ENCODE results near the gene OAT.

Gene OAT

DNA sequence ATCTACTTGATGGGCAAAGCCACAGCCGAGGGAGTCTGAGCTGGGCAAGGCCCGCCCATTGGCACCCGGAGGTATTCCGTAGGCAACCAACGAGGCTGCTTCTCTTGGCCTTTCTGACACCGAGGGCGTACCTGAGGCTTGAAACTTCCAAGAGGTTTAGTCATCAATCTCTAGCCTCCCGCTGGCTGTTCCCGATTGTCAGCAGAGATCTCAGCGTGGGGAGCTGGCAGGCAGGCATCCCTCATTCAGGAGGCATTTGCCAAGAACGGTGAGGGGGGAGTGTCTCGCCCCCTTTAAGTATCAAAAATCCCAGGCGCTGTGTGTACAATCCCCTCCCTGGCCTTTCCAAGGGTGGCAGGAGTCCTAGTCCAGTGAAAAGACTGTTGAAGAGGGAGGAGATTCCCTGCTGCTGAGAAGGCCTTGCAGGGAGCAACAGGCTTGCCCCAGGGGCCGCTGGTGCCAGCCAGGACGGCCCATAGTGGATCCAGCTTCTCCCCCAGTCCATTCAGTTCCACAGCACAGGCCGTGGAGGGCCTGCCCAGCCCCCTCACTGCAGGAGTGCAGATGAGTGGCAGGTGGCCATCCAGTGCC lies 39.7 kb downstream of the OAT start:
- Histone ChIP-seq H4K91ac (ENCODE audit: low read length) (no peak overlapping the region), H3K14ac (ENCODE audit: low read length in 2 of 2) (no peak overlapping the region), H3K27me3 (ENCODE audit: control insufficient read depth in 1 of 2, insufficient read depth in 1 of 2, low read length in 2 of 2) (peaks cover 0 to 70% of the 10 kb centered on the region in 2 experiments), H3K18ac (ENCODE audit: low read depth in 1 of 2, low read length in 2 of 2) (peak overlapping the region; percentile 0 to 1), H3K27ac (ENCODE audit: low read length, poor library complexity, severe bottlenecking) (no peak overlapping the region), H3K79me1 (replicated peaks; ENCODE audit: low read length, poor library complexity, severe bottlenecking) (no peaks in the 10 kb centered on the region), H3K4me1 (ENCODE audit: control insufficient read depth, insufficient read depth, low read depth, low read length) (peaks cover 16% of the 10 kb centered on the region), H3K4me2 (ENCODE audit: low read length, poor library complexity, severe bottlenecking) (no peak overlapping the region), H3K4me3 (ENCODE audit: insufficient read depth in 1 of 2, low read depth in 1 of 2, low read length in 2 of 2) (no peak overlapping the region), H4K8ac (ENCODE audit: low read length) (no peak overlapping the region), H3K9ac (ENCODE audit: low read length) (no peak overlapping the region), H2BK12ac (ENCODE audit: low read length in 2 of 2) (peak overlapping the region in 1 of 2 experiments; percentile 76), H3K4ac (ENCODE audit: low read depth in 1 of 2, low read length in 2 of 2) (no peak overlapping the region), H2BK15ac (ENCODE audit: low read depth, poor library complexity, severe bottlenecking) (no peak overlapping the region), H3K9me3 (ENCODE audit: control insufficient read depth, low read length) (no peaks in the 10 kb centered on the region), H3K36me3 (ENCODE audit: control insufficient read depth in 1 of 2, insufficient read depth in 2 of 2, low read depth in 1 of 2, low read length in 2 of 2) (no peaks in the 10 kb centered on the region), H2BK120ac (ENCODE audit: low read depth, low read length) (no peak overlapping the region), H2AFZ (ENCODE audit: low read depth, low read length) (no peak overlapping the region), H2AK5ac (ENCODE audit: low read length, severe bottlenecking) (no peak overlapping the region), H3K23ac (ENCODE audit: low read length in 2 of 2) (no peak overlapping the region), H2BK5ac (ENCODE audit: low read depth, low read length, poor library complexity, severe bottlenecking) (no peak overlapping the region)
- 82% methylated on average over 16 of the region's 16 CpGs for WGBS
- no peak for DNase-seq

DNA sequence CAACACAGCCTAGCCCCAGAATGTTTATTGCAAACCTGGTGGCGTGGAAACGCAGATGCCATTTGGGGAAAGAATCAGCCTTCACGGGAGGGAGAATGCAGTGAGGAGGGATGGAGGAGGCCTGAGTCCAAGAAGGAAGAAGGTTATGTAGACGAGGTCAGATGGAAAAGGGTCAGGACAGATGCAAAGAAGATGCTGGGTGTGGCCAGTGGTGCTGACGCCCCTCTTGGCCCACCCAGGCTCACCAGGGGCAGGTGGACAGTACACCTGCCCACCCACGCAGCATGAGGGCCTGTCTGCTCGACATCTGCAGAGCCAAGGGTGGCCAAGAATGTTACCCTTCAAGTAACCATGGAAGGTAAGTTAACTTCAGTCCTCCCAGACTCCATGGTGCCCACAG lies 40.5 kb downstream of the OAT start:
- Histone ChIP-seq H4K8ac (ENCODE audit: low read length) (no peak overlapping the region), H2AFZ (ENCODE audit: low read depth, low read length) (no peak overlapping the region), H3K4ac (ENCODE audit: low read depth in 1 of 2, low read length in 2 of 2) (no peak overlapping the region), H3K18ac (ENCODE audit: low read depth in 1 of 2, low read length in 2 of 2) (no peak overlapping the region), H3K79me1 (replicated peaks; ENCODE audit: low read length, poor library complexity, severe bottlenecking) (no peaks in the 10 kb centered on the region), H4K91ac (ENCODE audit: low read length) (no peak overlapping the region), H3K27me3 (ENCODE audit: control insufficient read depth in 1 of 2, insufficient read depth in 1 of 2, low read length in 2 of 2) (peaks cover 0 to 73% of the 10 kb centered on the region in 2 experiments), H3K36me3 (ENCODE audit: control insufficient read depth in 1 of 2, insufficient read depth in 2 of 2, low read depth in 1 of 2, low read length in 2 of 2) (no peaks in the 10 kb centered on the region), H2BK5ac (ENCODE audit: low read depth, low read length, poor library complexity, severe bottlenecking) (no peak overlapping the region), H3K4me3 (ENCODE audit: insufficient read depth in 1 of 2, low read depth in 1 of 2, low read length in 2 of 2) (no peak overlapping the region), H3K9me3 (ENCODE audit: control insufficient read depth, low read length) (no peaks in the 10 kb centered on the region), H2AK5ac (ENCODE audit: low read length, severe bottlenecking) (no peak overlapping the region), H3K4me2 (ENCODE audit: low read length, poor library complexity, severe bottlenecking) (no peak overlapping the region), H3K27ac (ENCODE audit: low read length, poor library complexity, severe bottlenecking) (no peak overlapping the region), H2BK120ac (ENCODE audit: low read depth, low read length) (no peak overlapping the region), H2BK12ac (ENCODE audit: low read length in 2 of 2) (peak overlapping the region in 1 of 2 experiments; percentile 7), H3K23ac (ENCODE audit: low read length in 2 of 2) (no peak overlapping the region), H3K14ac (ENCODE audit: low read length in 2 of 2) (no peak overlapping the region), H2BK15ac (ENCODE audit: low read depth, poor library complexity, severe bottlenecking) (no peak overlapping the region), H3K4me1 (ENCODE audit: control insufficient read depth, insufficient read depth, low read depth, low read length) (peaks cover 16% of the 10 kb centered on the region), H3K9ac (ENCODE audit: low read length) (no peak overlapping the region)
- DNase-seq: no peak
- WGBS: 82% methylated on average over 7 of the region's 7 CpGs

DNA sequence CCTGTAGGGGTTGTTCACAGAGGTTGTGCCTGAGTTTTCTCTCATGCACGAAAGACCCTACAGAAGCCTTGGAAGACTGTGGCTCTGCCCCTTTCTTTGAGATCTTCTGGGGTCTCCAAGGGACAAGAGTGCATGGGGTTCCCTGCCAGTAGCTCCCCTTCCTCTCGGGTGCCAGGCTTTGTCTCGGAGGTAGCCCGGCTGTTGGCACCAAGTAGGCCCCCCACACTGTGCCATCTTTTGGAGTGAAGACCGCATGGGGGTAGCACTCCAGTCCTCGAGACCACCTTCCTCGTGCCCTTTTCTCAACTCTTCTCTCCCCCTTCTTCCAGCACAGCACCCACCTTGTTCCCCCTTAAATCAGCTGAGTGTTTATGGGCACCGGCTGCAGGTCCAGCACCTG lies 41.6 kb downstream of the OAT start:
- Histone ChIP-seq H3K4me1 (ENCODE audit: control insufficient read depth, insufficient read depth, low read depth, low read length) (peaks cover 16% of the 10 kb centered on the region), H3K9ac (ENCODE audit: low read length) (no peak overlapping the region), H3K9me3 (ENCODE audit: control insufficient read depth, low read length) (no peaks in the 10 kb centered on the region), H3K14ac (ENCODE audit: low read length in 2 of 2) (no peak overlapping the region), H3K4me3 (ENCODE audit: insufficient read depth in 1 of 2, low read depth in 1 of 2, low read length in 2 of 2) (no peak overlapping the region), H3K79me1 (replicated peaks; ENCODE audit: low read length, poor library complexity, severe bottlenecking) (no peaks in the 10 kb centered on the region), H4K91ac (ENCODE audit: low read length) (no peak overlapping the region), H3K27me3 (ENCODE audit: control insufficient read depth in 1 of 2, insufficient read depth in 1 of 2, low read length in 2 of 2) (peaks cover 0 to 80% of the 10 kb centered on the region in 2 experiments), H3K4ac (ENCODE audit: low read depth in 1 of 2, low read length in 2 of 2) (no peak overlapping the region), H4K8ac (ENCODE audit: low read length) (no peak overlapping the region), H3K4me2 (ENCODE audit: low read length, poor library complexity, severe bottlenecking) (no peak overlapping the region), H3K36me3 (ENCODE audit: control insufficient read depth in 1 of 2, insufficient read depth in 2 of 2, low read depth in 1 of 2, low read length in 2 of 2) (no peaks in the 10 kb centered on the region), H3K18ac (ENCODE audit: low read depth in 1 of 2, low read length in 2 of 2) (no peak overlapping the region), H2BK15ac (ENCODE audit: low read depth, poor library complexity, severe bottlenecking) (peak overlapping the region; percentile 9), H2AK5ac (ENCODE audit: low read length, severe bottlenecking) (no peak overlapping the region), H2BK5ac (ENCODE audit: low read depth, low read length, poor library complexity, severe bottlenecking) (no peak overlapping the region), H2BK12ac (ENCODE audit: low read length in 2 of 2) (no peak overlapping the region), H2AFZ (ENCODE audit: low read depth, low read length) (no peak overlapping the region), H2BK120ac (ENCODE audit: low read depth, low read length) (no peak overlapping the region), H3K23ac (ENCODE audit: low read length in 2 of 2) (no peak overlapping the region), H3K27ac (ENCODE audit: low read length, poor library complexity, severe bottlenecking) (no peak overlapping the region)
- 86% methylated on average over 6 of the region's 8 CpGs for WGBS
- DNase-seq: no peak

DNA sequence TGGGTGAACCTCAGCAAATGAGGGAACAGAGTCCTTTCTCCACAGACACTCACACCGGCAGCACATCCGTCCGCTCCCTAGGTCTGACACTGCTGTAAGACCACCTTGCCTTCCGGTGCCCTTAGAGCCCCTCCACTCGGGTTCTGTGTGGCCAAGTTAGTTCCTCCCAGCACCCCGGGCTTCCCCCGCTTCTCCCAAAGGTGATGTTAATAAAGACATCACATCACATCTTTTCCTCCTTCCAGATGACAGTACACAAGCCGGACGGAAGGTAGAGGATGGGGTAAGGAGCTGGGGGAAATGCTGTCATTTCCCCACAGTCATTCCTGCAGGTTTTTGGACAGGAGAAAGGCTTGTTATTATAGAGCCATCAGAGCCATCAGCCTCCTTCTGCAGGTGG lies 42.3 kb downstream of the OAT start:
- Histone ChIP-seq H2AFZ (ENCODE audit: low read depth, low read length) (no peak overlapping the region), H3K4me2 (ENCODE audit: low read length, poor library complexity, severe bottlenecking) (no peak overlapping the region), H3K9me3 (ENCODE audit: control insufficient read depth, low read length) (no peaks in the 10 kb centered on the region), H2BK15ac (ENCODE audit: low read depth, poor library complexity, severe bottlenecking) (no peak overlapping the region), H3K79me1 (replicated peaks; ENCODE audit: low read length, poor library complexity, severe bottlenecking) (no peaks in the 10 kb centered on the region), H3K36me3 (ENCODE audit: control insufficient read depth in 1 of 2, insufficient read depth in 2 of 2, low read depth in 1 of 2, low read length in 2 of 2) (no peaks in the 10 kb centered on the region), H3K23ac (ENCODE audit: low read length in 2 of 2) (no peak overlapping the region), H3K9ac (ENCODE audit: low read length) (no peak overlapping the region), H3K4ac (ENCODE audit: low read depth in 1 of 2, low read length in 2 of 2) (no peak overlapping the region), H3K4me1 (ENCODE audit: control insufficient read depth, insufficient read depth, low read depth, low read length) (peaks cover 16% of the 10 kb centered on the region), H2BK5ac (ENCODE audit: low read depth, low read length, poor library complexity, severe bottlenecking) (no peak overlapping the region), H2AK5ac (ENCODE audit: low read length, severe bottlenecking) (no peak overlapping the region), H4K8ac (ENCODE audit: low read length) (no peak overlapping the region), H3K4me3 (ENCODE audit: insufficient read depth in 1 of 2, low read depth in 1 of 2, low read length in 2 of 2) (no peak overlapping the region), H3K27ac (ENCODE audit: low read length, poor library complexity, severe bottlenecking) (no peak overlapping the region), H4K91ac (ENCODE audit: low read length) (no peak overlapping the region), H2BK12ac (ENCODE audit: low read length in 2 of 2) (no peak overlapping the region), H3K14ac (ENCODE audit: low read length in 2 of 2) (no peak overlapping the region), H3K18ac (ENCODE audit: low read depth in 1 of 2, low read length in 2 of 2) (no peak overlapping the region), H2BK120ac (ENCODE audit: low read depth, low read length) (no peak overlapping the region), H3K27me3 (ENCODE audit: control insufficient read depth in 1 of 2, insufficient read depth in 1 of 2, low read length in 2 of 2) (peaks cover 0 to 82% of the 10 kb centered on the region in 2 experiments)
- DNase-seq: no peak
- 75% methylated on average over 5 of the region's 9 CpGs for WGBS

Measured in mesenchymal stem cell (in vitro differentiated cells and primary cell).